ENCODE measurements around the gene MYLK2.
A peak's percentile ranks its signal among the peaks of the same experiment; 100 is the strongest.
"Not testable (repeated sequence)": the region's sequence is repeated elsewhere in the genome, so short reads cannot be mapped to it uniquely, and the experiment has no call there.

The MYLK2 gene

GRCh38 chr20:31815408-31816188, 3.6 kb upstream of the MYLK2 start:
- no peak for DNase-seq (ENCODE audit: low read depth in 3 of 3, low spot score in 1 of 3)

- no peak for DNase-seq (ENCODE audit: low read depth in 3 of 3, low spot score in 1 of 3)
These were observed 2.9 kb upstream of the MYLK2 start for GRCh38 chr20:31816221-31816620.

- no peak for DNase-seq (ENCODE audit: low read depth in 3 of 3, low spot score in 1 of 3)
These were observed 1.7 kb upstream of the MYLK2 start for GRCh38 chr20:31817461-31817860.

GRCh38 chr20:31818376-31818908, 714 bp upstream of the MYLK2 start:
- DNase-seq (ENCODE audit: low read depth in 3 of 3, low spot score in 1 of 3): no peak

- no peak for DNase-seq (ENCODE audit: low read depth in 3 of 3, low spot score in 1 of 3)
These were observed 1.1 kb downstream of the MYLK2 start for GRCh38 chr20:31820228-31820627.

GRCh38 chr20:31821427-31821826, 2.3 kb downstream of the MYLK2 start:
- DNase-seq (ENCODE audit: low read depth in 3 of 3, low spot score in 1 of 3): no peak

- DNase-seq (ENCODE audit: low read depth in 3 of 3, low spot score in 1 of 3): peak; percentile 12 to 76 (median 55)
These were observed 3.5 kb downstream of the MYLK2 start for GRCh38 chr20:31822421-31823330.

GRCh38 chr20:31823360-31824124, 4.4 kb downstream of the MYLK2 start:
- DNase-seq (ENCODE audit: low read depth in 3 of 3, low spot score in 1 of 3): no peak

- no peak for DNase-seq (ENCODE audit: low read depth in 3 of 3, low spot score in 1 of 3)
These were observed 4.9 kb downstream of the MYLK2 start for GRCh38 chr20:31824125-31824485.

- DNase-seq (ENCODE audit: low read depth in 3 of 3, low spot score in 1 of 3): no peak
These were observed 5.6 kb downstream of the MYLK2 start for GRCh38 chr20:31824554-31825313.

GRCh38 chr20:31826074-31826473, 6.9 kb downstream of the MYLK2 start:
- no peak for DNase-seq (ENCODE audit: low read depth in 3 of 3, low spot score in 1 of 3)

- no peak for DNase-seq (ENCODE audit: low read depth in 3 of 3, low spot score in 1 of 3)
These were observed 7.9 kb downstream of the MYLK2 start for GRCh38 chr20:31827059-31827458.

- not testable (repeated sequence) for DNase-seq (ENCODE audit: low read depth in 3 of 3, low spot score in 1 of 3)
These were observed 8.9 kb downstream of the MYLK2 start for GRCh38 chr20:31828016-31828415.

GRCh38 chr20:31829731-31830130, 10.6 kb downstream of the MYLK2 start:
- DNase-seq (ENCODE audit: low read depth in 3 of 3, low spot score in 1 of 3): no peak

- no peak for DNase-seq (ENCODE audit: low read depth in 3 of 3, low spot score in 1 of 3)
These were observed 11.3 kb downstream of the MYLK2 start for GRCh38 chr20:31830406-31830981.

GRCh38 chr20:31831211-31831610, 12.1 kb downstream of the MYLK2 start:
- no peak for DNase-seq (ENCODE audit: low read depth in 3 of 3, low spot score in 1 of 3)

- no peak for DNase-seq (ENCODE audit: low read depth in 3 of 3, low spot score in 1 of 3)
These were observed 12.7 kb downstream of the MYLK2 start for GRCh38 chr20:31831771-31832306.

- DNase-seq (ENCODE audit: low read depth in 3 of 3, low spot score in 1 of 3): peak in 1 of 3 donors; percentile 58
These were observed 14.2 kb downstream of the MYLK2 start for GRCh38 chr20:31833130-31833930.

- DNase-seq (ENCODE audit: low read depth in 3 of 3, low spot score in 1 of 3): no peak
These were observed 14.9 kb downstream of the MYLK2 start for GRCh38 chr20:31833931-31834521.
